ENCODE data around the gene ARHGAP6. TPM values are rescaled to one million over a fixed set of nuclear protein-coding genes. Genes with fewer than 3 reads are reported as not detected.

Gene ARHGAP6
- total and polyA plus RNA-seq, 11 donors = 2.1 to 6.6 (median 2.5) TPM

GRCh38 chrX:11648705-11649519 lies 16.8 kb downstream of the ARHGAP6 start:
- Histone ChIP-seq H3K36me3 (no peaks in the 10 kb centered on the region), H3K27ac (no peak overlapping the region), H3K9me3 (no peaks in the 10 kb centered on the region), H3K4me1 (no peaks in the 10 kb centered on the region), H3K27me3 (no peaks in the 10 kb centered on the region), H3K4me3 (no peak overlapping the region)
- DNase-seq (no peak), ATAC-seq (no peak)
- WGBS, 4 donors = 72 to 87% (median 79%) methylated on average over 5 of the region's 5 CpGs
- intact Hi-C loops (cut with DNase I) = no loop called here
- no peak for TF ChIP-seq POLR2A (IDR thresholded peaks at IDR 0.05)
- TF ChIP-seq, protein P1, sequence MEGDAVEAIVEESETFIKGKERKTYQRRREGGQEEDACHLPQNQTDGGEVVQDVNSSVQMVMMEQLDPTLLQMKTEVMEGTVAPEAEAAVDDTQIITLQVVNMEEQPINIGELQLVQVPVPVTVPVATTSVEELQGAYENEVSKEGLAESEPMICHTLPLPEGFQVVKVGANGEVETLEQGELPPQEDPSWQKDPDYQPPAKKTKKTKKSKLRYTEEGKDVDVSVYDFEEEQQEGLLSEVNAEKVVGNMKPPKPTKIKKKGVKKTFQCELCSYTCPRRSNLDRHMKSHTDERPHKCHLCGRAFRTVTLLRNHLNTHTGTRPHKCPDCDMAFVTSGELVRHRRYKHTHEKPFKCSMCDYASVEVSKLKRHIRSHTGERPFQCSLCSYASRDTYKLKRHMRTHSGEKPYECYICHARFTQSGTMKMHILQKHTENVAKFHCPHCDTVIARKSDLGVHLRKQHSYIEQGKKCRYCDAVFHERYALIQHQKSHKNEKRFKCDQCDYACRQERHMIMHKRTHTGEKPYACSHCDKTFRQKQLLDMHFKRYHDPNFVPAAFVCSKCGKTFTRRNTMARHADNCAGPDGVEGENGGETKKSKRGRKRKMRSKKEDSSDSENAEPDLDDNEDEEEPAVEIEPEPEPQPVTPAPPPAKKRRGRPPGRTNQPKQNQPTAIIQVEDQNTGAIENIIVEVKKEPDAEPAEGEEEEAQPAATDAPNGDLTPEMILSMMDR (IDR thresholded peaks at IDR 0.05) = no peak

DNA sequence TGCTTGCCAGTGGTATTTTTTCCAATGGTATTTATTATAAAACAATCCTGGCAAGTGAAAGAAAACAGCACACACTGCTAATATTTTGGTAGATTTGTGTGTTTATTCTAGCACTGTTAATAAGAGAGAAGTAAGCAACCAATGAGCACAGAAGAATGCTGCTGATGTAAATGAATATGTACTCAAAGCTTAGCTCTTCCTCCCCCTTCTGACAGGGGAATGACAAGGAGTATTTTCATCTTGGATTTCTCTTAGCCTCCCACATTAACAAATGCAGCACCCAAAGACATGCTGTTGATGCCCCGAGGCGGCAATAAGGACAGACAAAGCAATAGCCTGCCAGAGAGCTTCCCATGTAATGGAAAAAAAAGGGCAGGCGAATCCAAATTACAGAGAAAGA lies 18.6 kb downstream of the ARHGAP6 start:
- no peak for DNase-seq

DNA sequence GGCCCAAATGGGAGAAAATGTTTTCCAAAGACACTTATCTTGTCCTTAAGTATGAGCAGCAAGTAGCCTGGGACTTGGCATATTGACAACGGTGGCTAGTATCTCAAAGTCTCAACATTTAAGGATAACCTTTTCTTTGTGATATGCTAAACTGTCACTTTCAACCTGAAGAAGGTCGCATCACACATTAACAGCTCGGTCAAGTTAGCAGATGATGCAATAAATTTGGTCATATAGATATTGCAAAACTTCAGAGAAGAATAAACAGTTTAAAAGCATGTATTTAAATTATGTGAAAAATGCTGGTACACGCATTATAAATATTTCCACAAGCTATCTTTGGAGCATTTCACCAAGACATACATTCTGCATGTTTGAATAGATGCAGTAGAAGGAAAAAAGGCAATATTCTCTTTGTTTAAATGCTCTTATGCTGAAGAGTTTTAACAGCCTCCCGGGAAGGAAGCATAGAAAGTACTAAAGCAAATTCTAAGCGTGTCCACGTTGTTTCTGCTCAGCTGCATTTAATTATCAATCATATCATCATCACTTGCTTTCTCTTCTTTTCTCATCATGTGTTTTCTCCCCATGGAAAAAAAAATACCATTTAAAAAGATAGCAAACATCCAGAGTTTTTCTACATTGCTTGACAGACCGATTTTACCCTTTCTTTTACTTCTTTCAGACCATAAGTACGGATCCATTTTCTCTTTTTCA lies 24.2 kb downstream of the ARHGAP6 start:
- ATAC-seq (no peak), DNase-seq (no peak)
- H3K27me3 ChIP-seq = peaks cover 0 to 4% (median 0%) of the 10 kb centered on the region in 9 donors
- no peaks in the 10 kb centered on the region for H3K4me1 ChIP-seq
- H3K27ac ChIP-seq = no peak overlapping the region
- intact Hi-C loops (cut with DNase I) = no loop called here
- WGBS, 4 donors = 60 to 79% (median 68%) methylated on average over 9 of the region's 9 CpGs
- H3K4me3 ChIP-seq = no peak overlapping the region
- TF ChIP-seq POLR2A (IDR thresholded peaks at IDR 0.05) = no peak
- TF ChIP-seq, protein P1 (IDR thresholded peaks at IDR 0.05) = no peak
- H3K9me3 ChIP-seq = no peaks in the 10 kb centered on the region
- no peaks in the 10 kb centered on the region for H3K36me3 ChIP-seq

More for the DNA sequence above, 18.6 kb downstream of the ARHGAP6 start:
- TF ChIP-seq, protein P1 (IDR thresholded peaks at IDR 0.05) = no peak
- TF ChIP-seq POLR2A (IDR thresholded peaks at IDR 0.05) = no peak
- Histone ChIP-seq H3K27me3 (no peaks in the 10 kb centered on the region), H3K27ac (peak overlapping the region in 1 of 12 donors; percentile 7), H3K9me3 (no peaks in the 10 kb centered on the region), H3K36me3 (no peaks in the 10 kb centered on the region), H3K4me3 (no peak overlapping the region), H3K4me1 (no peaks in the 10 kb centered on the region)
- ATAC-seq = no peak
- WGBS, 4 donors = 52 to 90% (median 72%) methylated on average over 3 of the region's 3 CpGs
- intact Hi-C loops (cut with DNase I) = no loop called here

GRCh38 chrX:11640089-11640488 lies 25.6 kb downstream of the ARHGAP6 start:
- intact Hi-C loops (cut with DNase I) = no loop called here
- no peaks in the 10 kb centered on the region for H3K9me3 ChIP-seq
- peak overlapping the region in 1 of 12 donors; percentile 4 for H3K27ac ChIP-seq
- peaks cover 0 to 4% (median 0%) of the 10 kb centered on the region in 9 donors for H3K27me3 ChIP-seq
- no peak overlapping the region for H3K4me3 ChIP-seq
- DNase-seq (no peak), ATAC-seq (no peak)
- no peaks in the 10 kb centered on the region for H3K36me3 ChIP-seq
- WGBS, 4 donors = 71 to 81% (median 75%) methylated on average over 4 of the region's 4 CpGs
- TF ChIP-seq POLR2A (IDR thresholded peaks at IDR 0.05) = no peak
- TF ChIP-seq, protein P1 (IDR thresholded peaks at IDR 0.05) = no peak
- no peaks in the 10 kb centered on the region for H3K4me1 ChIP-seq

Measured in heart left ventricle (tissue), 16 donors.